ENCODE measurements around the gene RPS21.
A peak's percentile ranks its signal among the peaks of the same experiment; 100 is the strongest.

RPS21 gene

GRCh38 chr20:62398120-62398821 is 11.4 kb downstream of the RPS21 start:
- no peak for DNase-seq

- DNase-seq: no peak
These were observed 13.1 kb downstream of the RPS21 start for GRCh38 chr20:62400021-62400420.

- no peak for DNase-seq
These were observed 13.6 kb downstream of the RPS21 start for GRCh38 chr20:62400541-62400940.

GRCh38 chr20:62401331-62401779 is 14.5 kb downstream of the RPS21 start:
- DNase-seq: no peak

- DNase-seq: no peak
These were observed 15.7 kb downstream of the RPS21 start for GRCh38 chr20:62402456-62403150.

- DNase-seq: no peak
These were observed 16.4 kb downstream of the RPS21 start for GRCh38 chr20:62403331-62403730.

- DNase-seq: no peak
These were observed 17.3 kb downstream of the RPS21 start for GRCh38 chr20:62404112-62404665.

- no peak for DNase-seq
These were observed 17.8 kb downstream of the RPS21 start for GRCh38 chr20:62404761-62405107.

GRCh38 chr20:62405108-62405980 is 18.4 kb downstream of the RPS21 start:
- DNase-seq: no peak

GRCh38 chr20:62405981-62406513 is 19.1 kb downstream of the RPS21 start:
- no peak for DNase-seq

GRCh38 chr20:62406635-62407176 is 19.8 kb downstream of the RPS21 start:
- DNase-seq: no peak

- DNase-seq: peak; percentile 85
These were observed 20.5 kb downstream of the RPS21 start, which contains the start of gene CABLES2 for GRCh38 chr20:62407221-62407992. TSS of gene CABLES2 (minus strand) at chr20:62407285. CDS start at chr20:62407276, 9 bp downstream.

- no peak for DNase-seq
These were observed 21.2 kb downstream of the RPS21 start for GRCh38 chr20:62408055-62408454.

GRCh38 chr20:62408640-62409039 is 21.7 kb downstream of the RPS21 start:
- no peak for DNase-seq

- DNase-seq: no peak
These were observed 22.4 kb downstream of the RPS21 start for GRCh38 chr20:62409086-62409853.

GRCh38 chr20:62409931-62410745 is 23.2 kb downstream of the RPS21 start:
- no peak for DNase-seq

GRCh38 chr20:62410746-62411478 is 24.0 kb downstream of the RPS21 start:
- DNase-seq: no peak

- no peak for DNase-seq
These were observed 24.7 kb downstream of the RPS21 start for GRCh38 chr20:62411479-62412193.
